Liver (tissue), 3 donors: Measurements from ENCODE around the gene ATP1B2.

Experiments
- GABPA ChIP-seq, 2 donors: IDR thresholded peaks in 1 of 2; conservative IDR thresholded peaks in 1 of 2; 2 replicates each; pipeline ENCODE4 v1.6.1; 2016; ENCODE audit warnings: antibody characterized with exemption in 2 of 2, mild to moderate bottlenecking in 1 of 2, moderate library complexity in 1 of 2
- TF ChIP-seq, protein P1 (sequence below): fragments of 150-350 bp; IDR thresholded peaks from 2 replicates; pipeline ENCODE4 v1.5.1; 2017; ENCODE audit warnings: improper control_type of control experiment, low read depth, low read length; ENCODE audit not compliant: missing input control
- donor health status: healthy.
- donor health status: healthy.

DNA sequence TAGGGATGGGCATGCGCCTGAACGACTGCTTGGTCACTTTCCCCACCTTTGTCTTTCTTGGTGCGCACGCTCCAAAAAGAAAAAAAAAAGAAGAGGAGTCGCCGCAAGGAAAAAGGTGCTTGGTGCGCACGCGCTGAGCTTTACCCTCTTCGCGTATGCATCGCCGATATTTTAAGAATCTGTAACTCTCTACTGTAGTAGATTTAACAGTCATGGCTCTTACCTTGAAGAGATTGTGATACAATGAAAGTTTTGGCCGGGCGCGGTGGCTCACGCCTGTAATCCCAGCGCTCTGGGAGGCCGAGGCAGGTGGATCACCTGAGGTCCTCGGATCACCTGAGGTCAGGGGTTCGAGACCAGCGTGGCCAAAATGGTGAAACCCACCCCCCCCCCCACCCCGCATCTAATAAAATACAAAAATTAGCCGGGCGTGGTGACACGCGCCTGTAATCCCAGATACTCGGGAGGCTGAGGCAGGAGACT, 35.4 kb upstream of the ATP1B2 start:
- TF ChIP-seq, protein P1, sequence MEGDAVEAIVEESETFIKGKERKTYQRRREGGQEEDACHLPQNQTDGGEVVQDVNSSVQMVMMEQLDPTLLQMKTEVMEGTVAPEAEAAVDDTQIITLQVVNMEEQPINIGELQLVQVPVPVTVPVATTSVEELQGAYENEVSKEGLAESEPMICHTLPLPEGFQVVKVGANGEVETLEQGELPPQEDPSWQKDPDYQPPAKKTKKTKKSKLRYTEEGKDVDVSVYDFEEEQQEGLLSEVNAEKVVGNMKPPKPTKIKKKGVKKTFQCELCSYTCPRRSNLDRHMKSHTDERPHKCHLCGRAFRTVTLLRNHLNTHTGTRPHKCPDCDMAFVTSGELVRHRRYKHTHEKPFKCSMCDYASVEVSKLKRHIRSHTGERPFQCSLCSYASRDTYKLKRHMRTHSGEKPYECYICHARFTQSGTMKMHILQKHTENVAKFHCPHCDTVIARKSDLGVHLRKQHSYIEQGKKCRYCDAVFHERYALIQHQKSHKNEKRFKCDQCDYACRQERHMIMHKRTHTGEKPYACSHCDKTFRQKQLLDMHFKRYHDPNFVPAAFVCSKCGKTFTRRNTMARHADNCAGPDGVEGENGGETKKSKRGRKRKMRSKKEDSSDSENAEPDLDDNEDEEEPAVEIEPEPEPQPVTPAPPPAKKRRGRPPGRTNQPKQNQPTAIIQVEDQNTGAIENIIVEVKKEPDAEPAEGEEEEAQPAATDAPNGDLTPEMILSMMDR: no peak
- no peak for TF ChIP-seq GABPA (IDR thresholded peaks at IDR 0.05 in 1 of 2, conservative IDR thresholded peaks at IDR 0.05 in 1 of 2)
